HepG2 (cell line): ENCODE results near the gene GRIN2D. TPM values are rescaled to one million over a fixed set of nuclear protein-coding genes. Genes with fewer than 3 reads are reported as not detected.

Experiments
- CBFB ChIP-seq: sonication (generic); formaldehyde crosslinking; IDR thresholded peaks from 2 replicates; pipeline ENCODE4 v1.4.0; 2020; ENCODE audit warnings: missing genetic modification reagents
- CBX5 ChIP-seq: sonication (generic); formaldehyde crosslinking; IDR thresholded peaks from 2 replicates; pipeline ENCODE4 v1.4.0; 2020; ENCODE audit warnings: missing genetic modification reagents, borderline replicate concordance
- FOXA3 ChIP-seq: IDR thresholded peaks from 2 replicates; pipeline ENCODE4 v1.6.1; 2016; ENCODE audit warnings: missing genetic modification reagents, missing compliant biosample characterization
- HMG20B ChIP-seq: conservative IDR thresholded peaks from 2 replicates; pipeline ENCODE4 v1.6.1; 2016; ENCODE audit warnings: missing genetic modification reagents, missing compliant biosample characterization
- KIAA2018 ChIP-seq: sonication (generic); formaldehyde crosslinking; IDR thresholded peaks from 2 replicates; pipeline ENCODE4 v1.5.0; 2020; ENCODE audit warnings: mild to moderate bottlenecking, missing genetic modification reagents, borderline replicate concordance
- KMT2B ChIP-seq: IDR thresholded peaks from 2 replicates; pipeline ENCODE4 v1.6.1; 2016; ENCODE audit warnings: missing genetic modification reagents, missing compliant biosample characterization
- RORA ChIP-seq: sonication (generic); formaldehyde crosslinking; IDR thresholded peaks from 2 replicates; pipeline ENCODE4 v1.5.0; 2020; ENCODE audit warnings: mild to moderate bottlenecking, missing genetic modification reagents, moderate library complexity
- ZFX ChIP-seq: sonication (generic); formaldehyde crosslinking; IDR thresholded peaks from 2 replicates; pipeline ENCODE4 v1.4.0; 2020; ENCODE audit warnings: mild to moderate bottlenecking, low read depth, missing genetic modification reagents, moderate library complexity
- ZNF263 ChIP-seq: sonication (generic); formaldehyde crosslinking; IDR thresholded peaks from 2 replicates; pipeline ENCODE4 v1.4.0; 2020; ENCODE audit warnings: missing genetic modification reagents
- ZNF788 ChIP-seq: sonication (generic); formaldehyde crosslinking; IDR thresholded peaks from 2 replicates; pipeline ENCODE4 v1.5.0; 2020; ENCODE audit warnings: mild to moderate bottlenecking, missing genetic modification reagents, borderline replicate concordance
- polyA plus RNA-seq, 8 experiments: library from polyadenylated mRNA; depleted of rRNA in 3 of 8; stranded (reverse) in 7 of 8; unstranded in 1 of 8; fragments of >200 nt; fragmentation: Illumina TruSeq in 4 of 8; extraction: Trizol in 4 of 8; gene quantifications; 2 replicates each; pipeline versions ENCODE4 v1.2.1 to v1.2.3, GENCODE V29; 2011 to 2016; ENCODE audit warnings: low read depth in 4 of 8, missing spikeins in 1 of 8, mixed read lengths in 1 of 8; ENCODE audit not compliant: insufficient read depth in 1 of 8
- total RNA-seq, 5 experiments: library from RNA; depleted of rRNA; stranded (reverse); fragments of >200 nt; fragmentation: Illumina TruSeq; extraction: Trizol; gene quantifications; 2 replicates each; pipeline ENCODE4 v1.2.3, GENCODE V29; 2016; ENCODE audit warnings: low read depth in 1 of 5
- TF ChIP-seq, protein P1 (sequence below): sonication (generic); formaldehyde crosslinking; IDR thresholded peaks from 2 replicates; pipeline ENCODE4 v1.4.0; 2020; ENCODE audit warnings: missing genetic modification reagents
- TF ChIP-seq, protein P2 (sequence below): sonication (generic); formaldehyde crosslinking; IDR thresholded peaks from 2 replicates; pipeline ENCODE4 v1.4.0; 2020; ENCODE audit warnings: missing genetic modification reagents

The GRIN2D gene
- total and polyA plus RNA-seq, 2 of the 13 experiments (the other 11 are each of a cell fraction or from before 2014, with no cell fraction given) = 0.02 to 0.13 TPM

DNA sequence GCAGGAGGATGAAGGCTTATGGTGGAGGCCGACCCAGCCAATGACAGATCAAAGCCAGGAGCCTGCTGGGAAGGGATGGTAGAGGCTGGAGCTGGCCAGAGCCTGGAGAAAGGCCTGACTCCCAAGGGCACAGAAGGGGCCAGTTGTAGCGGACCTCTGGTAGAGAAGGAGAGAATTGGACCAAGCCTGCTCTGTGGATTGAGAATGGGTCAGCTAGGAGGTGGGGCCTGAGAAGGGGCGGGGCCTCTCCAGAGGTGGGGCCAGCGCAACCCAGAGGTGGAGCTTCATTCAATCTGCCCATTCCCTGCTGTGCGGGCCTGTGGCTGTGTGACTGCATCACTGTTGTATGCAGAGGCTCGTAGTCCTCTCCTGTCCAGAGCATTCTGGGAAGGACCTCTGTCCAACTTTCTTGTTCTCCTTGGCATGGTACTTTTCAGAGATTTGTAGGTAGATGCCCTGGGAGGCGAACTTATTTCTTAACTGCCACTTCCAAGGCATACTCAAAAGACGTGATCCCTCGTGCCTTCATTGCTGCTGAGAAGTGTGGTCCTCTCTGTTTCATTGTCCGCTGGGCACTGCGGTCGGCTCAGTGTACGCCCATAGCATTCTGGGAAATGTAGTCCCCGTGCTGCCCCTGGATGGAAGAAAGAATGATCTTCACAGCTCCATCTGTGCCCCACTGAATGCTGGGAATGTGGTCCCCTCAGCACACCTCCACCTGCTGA, 6.7 kb downstream of the GRIN2D start (continued):
- TF ChIP-seq KIAA2018 (CRISPR knock-in tag) = no peak
- no peak for TF ChIP-seq RORA
- TF ChIP-seq CBFB = 0 out of 2 replicates have a peak, but pooled peaks have one; percentile 17
- TF ChIP-seq, protein P1, sequence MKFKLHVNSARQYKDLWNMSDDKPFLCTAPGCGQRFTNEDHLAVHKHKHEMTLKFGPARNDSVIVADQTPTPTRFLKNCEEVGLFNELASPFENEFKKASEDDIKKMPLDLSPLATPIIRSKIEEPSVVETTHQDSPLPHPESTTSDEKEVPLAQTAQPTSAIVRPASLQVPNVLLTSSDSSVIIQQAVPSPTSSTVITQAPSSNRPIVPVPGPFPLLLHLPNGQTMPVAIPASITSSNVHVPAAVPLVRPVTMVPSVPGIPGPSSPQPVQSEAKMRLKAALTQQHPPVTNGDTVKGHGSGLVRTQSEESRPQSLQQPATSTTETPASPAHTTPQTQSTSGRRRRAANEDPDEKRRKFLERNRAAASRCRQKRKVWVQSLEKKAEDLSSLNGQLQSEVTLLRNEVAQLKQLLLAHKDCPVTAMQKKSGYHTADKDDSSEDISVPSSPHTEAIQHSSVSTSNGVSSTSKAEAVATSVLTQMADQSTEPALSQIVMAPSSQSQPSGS (CRISPR knock-in tag) = 0 out of 2 replicates have a peak, but pooled peaks have one; percentile 23
- TF ChIP-seq FOXA3 = 0 out of 2 replicates have a peak, but pooled peaks have one; percentile 8
- TF ChIP-seq, protein P2, sequence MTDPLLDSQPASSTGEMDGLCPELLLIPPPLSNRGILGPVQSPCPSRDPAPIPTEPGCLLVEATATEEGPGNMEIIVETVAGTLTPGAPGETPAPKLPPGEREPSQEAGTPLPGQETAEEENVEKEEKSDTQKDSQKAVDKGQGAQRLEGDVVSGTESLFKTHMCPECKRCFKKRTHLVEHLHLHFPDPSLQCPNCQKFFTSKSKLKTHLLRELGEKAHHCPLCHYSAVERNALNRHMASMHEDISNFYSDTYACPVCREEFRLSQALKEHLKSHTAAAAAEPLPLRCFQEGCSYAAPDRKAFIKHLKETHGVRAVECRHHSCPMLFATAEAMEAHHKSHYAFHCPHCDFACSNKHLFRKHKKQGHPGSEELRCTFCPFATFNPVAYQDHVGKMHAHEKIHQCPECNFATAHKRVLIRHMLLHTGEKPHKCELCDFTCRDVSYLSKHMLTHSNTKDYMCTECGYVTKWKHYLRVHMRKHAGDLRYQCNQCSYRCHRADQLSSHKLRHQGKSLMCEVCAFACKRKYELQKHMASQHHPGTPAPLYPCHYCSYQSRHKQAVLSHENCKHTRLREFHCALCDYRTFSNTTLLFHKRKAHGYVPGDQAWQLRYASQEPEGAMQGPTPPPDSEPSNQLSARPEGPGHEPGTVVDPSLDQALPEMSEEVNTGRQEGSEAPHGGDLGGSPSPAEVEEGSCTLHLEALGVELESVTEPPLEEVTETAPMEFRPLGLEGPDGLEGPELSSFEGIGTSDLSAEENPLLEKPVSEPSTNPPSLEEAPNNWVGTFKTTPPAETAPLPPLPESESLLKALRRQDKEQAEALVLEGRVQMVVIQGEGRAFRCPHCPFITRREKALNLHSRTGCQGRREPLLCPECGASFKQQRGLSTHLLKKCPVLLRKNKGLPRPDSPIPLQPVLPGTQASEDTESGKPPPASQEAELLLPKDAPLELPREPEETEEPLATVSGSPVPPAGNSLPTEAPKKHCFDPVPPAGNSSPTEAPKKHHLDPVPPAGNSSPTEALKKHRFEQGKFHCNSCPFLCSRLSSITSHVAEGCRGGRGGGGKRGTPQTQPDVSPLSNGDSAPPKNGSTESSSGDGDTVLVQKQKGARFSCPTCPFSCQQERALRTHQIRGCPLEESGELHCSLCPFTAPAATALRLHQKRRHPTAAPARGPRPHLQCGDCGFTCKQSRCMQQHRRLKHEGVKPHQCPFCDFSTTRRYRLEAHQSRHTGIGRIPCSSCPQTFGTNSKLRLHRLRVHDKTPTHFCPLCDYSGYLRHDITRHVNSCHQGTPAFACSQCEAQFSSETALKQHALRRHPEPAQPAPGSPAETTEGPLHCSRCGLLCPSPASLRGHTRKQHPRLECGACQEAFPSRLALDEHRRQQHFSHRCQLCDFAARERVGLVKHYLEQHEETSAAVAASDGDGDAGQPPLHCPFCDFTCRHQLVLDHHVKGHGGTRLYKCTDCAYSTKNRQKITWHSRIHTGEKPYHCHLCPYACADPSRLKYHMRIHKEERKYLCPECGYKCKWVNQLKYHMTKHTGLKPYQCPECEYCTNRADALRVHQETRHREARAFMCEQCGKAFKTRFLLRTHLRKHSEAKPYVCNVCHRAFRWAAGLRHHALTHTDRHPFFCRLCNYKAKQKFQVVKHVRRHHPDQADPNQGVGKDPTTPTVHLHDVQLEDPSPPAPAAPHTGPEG (CRISPR knock-in tag) = no peak
- TF ChIP-seq ZFX = peak; percentile 73
- TF ChIP-seq ZNF263 (CRISPR knock-in tag) = 0 out of 2 replicates have a peak, but pooled peaks have one; percentile 18
- no peak for TF ChIP-seq KMT2B (CRISPR knock-in tag)
- TF ChIP-seq ZNF788 (CRISPR knock-in tag) = no peak
- no peak for TF ChIP-seq CBX5 (CRISPR knock-in tag)
- TF ChIP-seq HMG20B = no peak
